ENCODE data around the gene PLIN5.

PLIN5 gene

DNA sequence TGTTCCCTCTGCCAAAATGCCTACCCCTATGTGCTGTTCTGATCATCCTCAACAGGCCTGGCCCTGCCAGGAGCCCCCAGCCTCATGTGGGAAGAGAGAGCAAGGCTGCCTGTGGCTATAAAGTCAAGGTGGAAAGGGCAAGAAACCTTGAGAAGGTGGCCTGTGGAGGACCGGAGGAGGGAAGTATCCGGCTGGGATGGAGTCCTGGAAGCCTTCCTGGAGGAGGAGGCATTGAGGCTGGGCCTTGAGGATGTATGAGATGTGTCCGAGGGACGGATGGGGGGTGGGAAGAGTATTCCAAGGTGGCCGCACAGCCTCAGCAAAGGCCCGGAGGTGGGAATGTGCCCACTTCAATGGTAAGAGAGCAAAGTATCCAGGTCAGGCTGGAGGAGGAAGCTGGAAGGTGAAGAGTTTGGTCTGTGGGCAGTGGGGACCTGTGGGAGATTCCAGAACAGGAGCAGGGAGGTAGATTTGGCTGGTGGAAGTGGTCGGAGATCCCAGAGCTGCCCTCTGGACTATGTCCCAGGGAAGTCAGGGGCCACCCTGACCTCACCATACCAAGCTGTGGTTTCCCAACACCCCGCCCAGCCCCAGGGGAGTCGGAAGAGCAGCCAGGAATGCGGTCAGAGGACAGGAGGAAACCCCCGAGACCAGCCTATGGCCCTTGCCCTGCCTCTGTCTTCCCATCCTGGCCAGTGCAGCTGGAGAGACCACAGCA lies 13.7 kb downstream of the PLIN5 start:
- DNase-seq, result no peak

DNA sequence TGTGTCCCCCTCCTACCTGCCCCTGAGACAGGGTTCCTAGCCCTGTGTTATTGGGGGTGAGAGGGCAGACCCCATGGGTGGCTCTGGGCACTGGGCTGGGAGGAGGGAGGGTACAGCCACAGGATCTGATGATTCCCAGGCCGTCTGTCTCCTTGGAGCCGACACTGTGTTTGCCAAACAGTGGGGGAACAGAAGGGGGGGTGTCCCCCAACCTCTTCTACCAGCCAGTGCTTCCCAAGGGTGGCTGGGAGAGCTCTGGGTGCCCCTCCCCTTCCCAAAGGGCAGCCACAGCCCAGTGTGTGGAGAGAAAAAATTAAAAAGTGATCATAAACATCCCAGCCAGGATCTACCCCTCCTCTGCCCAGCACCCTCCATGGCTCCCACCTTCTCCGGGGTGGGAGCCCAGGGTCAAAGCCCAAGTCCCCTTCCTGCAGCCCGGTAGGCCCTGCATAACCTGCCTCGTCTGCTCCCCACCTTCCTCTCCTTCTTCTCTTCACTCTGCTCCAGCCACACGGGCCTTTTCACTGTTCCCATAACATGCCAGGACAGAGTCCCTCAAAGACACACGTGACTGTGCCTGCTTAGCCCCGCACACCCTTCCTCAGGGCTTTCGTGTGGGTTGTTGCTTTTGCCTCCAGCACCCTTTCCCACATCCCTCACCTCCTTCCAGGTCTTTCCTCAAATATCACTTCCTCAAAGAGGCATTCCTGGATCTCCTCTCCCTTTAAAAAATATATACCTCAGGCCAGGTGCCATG lies 15.3 kb downstream of the PLIN5 start:
- DNase-seq, result no peak

DNA sequence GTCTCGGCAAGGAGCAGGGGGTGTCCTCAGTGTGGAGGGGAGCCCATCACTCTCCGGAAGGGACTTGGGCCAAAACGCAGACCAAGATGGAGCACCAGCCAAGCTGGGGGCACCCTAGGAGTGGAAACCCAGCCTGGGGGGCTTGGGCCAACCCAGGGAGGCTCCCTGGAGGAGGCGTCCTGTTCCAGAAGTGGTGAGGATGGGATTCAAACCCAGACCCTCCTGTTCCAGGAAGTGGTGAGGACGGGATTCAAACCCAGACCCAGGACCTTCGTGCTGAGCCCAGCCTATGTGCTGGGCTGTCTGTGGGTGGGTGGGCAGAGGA lies 15.9 kb downstream of the PLIN5 start:
- DNase-seq, result no peak

DNA sequence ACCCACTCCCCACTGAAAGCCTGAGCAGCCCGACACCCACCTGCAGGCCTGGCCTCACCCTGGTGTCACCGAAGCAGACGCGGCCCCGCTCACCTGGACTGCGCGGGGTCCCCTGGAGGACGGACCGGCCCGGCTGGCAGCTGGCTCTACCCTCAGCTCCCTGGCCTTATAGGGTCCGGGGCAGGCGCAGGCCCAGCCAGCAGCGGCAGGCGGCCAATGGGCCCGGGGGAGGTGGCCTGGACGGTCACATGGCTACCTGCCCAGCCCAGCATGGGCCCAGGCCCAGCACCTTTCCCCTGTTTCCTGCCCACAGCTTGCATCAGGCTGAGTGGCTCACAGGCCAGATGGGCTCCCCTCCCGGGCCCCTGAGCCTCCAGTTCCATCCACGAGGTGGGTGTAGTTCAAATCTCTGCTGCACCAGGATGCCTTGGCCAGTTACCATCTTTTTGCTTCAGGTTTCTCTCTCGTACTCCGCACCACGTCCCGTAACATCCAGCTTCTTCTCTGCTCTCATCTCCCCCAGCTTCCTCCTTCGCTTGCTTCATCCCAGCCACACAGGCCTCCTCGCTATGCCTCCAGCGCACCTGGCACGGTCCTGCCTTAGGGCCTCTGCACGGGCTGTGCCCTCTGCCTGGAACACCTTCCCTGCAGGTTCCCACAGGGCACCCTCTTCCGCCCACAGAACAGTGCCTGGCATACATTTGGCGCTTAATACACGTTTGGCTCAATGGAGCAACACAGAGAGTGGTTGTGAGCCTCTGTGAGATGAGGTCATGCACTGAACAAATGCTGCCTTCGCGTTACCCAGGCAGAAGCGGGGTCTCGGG lies 16.5 kb downstream of the PLIN5 start, which contains the start of gene PLIN4:
PLIN4 (minus strand) TSS at position 142 of the 827 bp plus-strand sequence. CDS start 214 bp downstream, outside the sequence.
- no peak for DNase-seq

DNA sequence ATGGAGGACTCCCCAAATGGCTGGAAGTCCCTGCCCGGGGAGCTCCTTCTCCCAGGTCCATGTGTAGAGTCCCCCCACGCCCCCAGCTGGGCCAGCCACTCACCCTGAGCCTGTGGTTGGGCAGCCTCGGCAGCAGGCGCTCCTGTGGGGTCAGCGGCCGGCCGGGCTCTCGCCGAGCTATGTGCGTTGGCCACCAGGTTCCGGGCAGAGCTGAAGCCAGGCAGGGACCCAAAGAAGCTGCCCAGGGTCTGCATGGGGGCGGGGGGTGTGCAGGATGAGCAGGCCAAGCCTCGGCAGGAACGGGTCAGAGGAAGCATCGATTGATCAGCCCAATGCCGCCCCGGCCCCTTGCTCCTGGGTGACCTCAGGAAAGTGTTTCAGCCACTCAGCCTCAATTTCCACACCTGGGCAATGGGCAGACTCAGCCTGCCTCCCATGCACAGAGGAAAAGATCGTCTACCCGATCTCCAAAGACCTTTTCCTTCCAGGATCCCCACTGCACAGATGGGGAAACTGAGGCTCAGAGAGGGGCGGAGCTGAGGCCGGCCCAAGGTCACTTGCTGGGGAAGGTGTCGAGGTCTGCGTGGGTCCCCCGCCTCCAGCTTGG lies 17.5 kb downstream of the PLIN5 start:
- DNase-seq, result no peak

DNA sequence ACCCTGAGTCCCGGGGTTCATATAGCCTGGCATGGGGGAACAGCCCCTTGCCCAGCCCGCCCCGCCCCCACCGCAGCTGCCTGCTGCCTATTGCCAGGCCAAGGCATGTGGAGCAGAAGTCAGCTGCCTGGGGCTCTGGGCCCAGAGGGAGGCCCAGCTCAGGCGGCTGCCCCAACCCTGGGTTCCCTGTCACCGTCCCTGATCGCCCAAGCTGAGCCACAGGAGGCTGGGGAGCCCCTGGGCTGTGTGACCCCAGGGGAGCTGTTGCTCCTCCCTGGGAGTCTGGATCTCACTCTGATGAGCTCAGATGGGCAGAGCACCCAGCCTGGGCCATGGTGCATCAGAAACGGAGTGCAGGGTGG lies 18.1 kb downstream of the PLIN5 start:
- no peak for DNase-seq

DNA sequence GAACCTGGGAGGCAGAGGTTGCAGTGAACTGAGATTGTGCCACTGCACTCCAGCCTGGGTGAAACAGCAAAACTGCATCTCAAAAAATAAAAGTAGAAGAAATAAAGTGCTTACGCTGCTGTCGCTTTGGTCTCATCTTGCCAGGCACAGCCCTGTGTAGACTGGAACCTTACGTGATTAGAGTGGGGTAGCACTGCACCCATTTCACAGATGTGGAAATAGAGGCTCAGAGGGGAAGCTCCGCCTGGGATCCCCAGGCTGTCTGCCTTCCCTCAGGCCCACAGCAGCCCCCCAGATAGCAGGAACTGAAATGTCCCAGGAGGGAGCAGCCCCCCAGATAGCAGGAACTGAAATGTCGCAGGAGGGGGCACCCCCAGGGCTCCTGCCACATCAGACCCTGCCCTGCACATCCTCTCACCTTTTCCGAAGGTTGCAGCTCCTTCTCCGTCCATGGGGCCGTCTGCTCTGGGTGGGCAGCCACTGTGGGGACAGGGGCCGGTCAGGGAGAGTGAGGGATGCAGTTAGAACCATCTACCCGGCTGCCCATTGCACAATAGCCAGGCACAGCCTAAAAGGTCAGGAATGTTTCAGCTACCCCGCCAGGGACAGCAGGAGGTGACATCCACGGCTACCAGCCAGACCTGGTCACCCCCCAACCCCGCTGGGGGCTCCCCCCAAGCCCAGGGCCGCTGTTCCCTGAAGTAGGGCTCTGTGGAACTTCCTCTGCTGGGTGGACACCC lies 18.7 kb downstream of the PLIN5 start:
- no peak for DNase-seq

DNA sequence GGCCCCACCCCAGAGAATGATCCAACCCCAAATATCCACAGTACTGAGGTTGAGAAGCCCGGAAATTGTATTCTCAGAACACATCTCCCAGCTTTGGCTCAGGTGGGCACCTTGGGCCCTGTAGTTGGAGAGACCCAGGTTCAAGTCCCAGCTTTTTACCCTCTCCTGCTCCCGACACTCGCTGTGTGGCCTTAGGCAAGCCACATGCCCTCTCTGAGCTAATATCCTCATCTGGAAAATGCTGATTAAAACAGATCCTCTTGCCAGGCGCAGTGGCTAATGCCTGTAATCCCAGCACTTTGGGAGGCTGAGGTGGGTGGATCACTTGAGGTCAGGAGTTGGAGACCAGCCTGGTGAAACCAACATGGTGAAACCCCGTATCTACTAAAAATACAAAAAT lies 19.3 kb downstream of the PLIN5 start:
- DNase-seq, result no peak

DNA sequence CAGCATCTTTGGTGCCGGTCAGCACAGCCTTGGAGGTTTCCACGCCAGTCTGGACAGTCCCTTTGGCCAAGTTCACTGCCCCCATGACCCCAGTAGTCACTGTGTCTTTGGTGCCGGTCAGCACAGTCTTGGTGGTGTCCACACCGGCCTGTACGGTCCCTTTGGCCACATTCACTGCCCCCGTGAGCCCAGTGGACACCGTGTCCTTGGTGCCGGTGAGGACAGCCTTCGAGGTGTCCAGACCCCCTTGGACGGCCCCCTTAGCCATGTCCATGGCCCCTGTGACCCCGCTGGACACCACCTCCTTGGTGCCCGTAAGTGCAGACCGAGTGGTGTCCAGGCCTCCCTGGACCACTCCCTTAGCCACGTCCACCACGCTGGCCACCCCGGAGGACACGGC lies 21.8 kb downstream of the PLIN5 start:
- no peak for DNase-seq

DNA sequence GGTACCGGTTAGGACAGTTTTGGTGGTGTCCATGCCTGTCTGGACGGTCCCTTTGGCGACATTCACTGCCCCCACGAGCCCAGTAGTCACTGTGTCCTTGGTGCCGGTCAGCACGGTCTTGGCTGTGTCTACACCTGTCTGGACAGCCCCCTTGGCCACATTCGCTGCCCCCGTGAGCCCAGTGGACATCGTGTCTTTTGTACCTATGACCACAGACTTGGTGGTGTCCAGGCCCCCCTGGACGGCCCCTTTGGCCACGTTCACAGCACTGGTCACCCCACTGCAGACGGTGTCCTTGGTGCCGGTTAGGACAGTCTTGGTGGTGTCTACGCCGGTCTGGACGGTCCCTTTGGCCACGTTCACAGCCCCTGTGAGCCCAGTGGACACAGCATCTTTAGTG lies 23.0 kb downstream of the PLIN5 start:
- no peak for DNase-seq

DNA sequence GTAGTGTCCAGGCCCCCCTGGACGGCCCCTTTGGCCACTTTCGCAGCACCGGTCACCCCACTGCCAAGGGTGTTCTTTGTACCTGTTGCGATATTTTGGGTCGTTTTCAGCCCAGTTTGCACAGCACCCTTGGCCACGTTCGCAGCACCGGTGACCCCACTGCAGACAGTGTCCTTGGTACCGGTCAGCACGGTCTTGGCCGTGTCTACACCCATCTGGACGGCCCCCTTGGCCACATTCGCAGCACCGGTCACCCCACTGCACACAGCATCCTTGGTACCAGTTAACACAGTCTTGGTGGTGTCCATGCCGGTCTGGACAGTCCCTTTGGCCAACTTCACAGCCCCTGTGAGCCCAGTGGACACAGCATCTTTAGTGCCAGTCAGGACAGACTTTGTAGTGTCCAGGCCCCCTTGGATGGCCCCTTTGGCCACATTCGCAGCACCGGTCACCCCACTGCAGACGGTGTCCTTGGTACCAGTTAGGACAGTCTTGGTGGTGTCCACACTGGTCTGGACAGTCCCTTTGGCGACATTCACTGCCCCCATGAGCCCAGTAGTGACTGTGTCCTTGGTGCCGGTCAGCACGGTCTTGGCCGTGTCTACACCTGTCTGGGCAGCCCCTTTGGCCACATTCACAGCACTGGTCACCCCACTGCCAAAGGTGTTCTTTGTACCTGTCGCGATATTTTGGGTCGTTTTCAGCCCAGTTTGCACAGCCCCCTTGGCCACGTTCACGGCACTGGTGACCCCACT lies 23.5 kb downstream of the PLIN5 start:
- no peak for DNase-seq

DNA sequence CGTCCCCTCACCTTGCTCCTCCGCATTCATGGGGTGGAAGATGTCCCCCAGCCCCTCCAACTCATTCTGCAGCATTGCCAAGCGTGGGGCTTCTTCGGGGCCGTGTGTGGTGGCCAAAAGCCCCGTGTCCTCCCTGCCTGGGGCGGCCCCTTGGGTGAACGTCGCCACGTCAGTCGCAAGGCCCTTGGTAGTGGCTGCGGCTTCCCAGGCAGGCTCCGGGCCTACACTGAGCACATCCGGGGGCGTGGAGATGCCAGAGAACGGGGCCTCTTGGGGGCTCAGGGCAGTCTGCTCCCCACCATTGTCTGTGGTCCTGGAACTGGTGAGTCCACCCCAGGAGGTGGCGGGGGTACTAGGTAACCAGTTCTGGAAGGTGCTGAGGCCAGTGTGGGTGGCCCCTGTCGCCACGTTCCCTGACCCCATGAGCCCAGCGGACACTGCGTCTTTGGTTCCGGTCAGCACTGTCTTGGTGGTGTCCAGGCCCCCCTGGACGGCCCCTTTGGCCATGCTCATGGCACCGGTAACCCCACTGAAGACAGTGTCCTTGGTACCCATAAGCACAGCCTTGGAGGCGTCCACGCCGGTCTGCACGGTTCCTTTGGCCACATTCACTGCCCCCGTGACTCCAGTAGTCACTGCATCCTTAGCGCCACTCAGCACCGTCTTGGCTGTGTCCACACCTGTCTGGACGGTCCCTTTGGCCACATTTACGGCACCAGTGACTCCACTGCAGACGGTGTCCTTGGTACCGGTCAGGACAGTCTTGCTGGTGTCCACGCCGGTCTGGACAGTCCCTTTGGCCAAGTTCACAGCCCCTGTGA lies 24.4 kb downstream of the PLIN5 start:
- no peak for DNase-seq

DNA sequence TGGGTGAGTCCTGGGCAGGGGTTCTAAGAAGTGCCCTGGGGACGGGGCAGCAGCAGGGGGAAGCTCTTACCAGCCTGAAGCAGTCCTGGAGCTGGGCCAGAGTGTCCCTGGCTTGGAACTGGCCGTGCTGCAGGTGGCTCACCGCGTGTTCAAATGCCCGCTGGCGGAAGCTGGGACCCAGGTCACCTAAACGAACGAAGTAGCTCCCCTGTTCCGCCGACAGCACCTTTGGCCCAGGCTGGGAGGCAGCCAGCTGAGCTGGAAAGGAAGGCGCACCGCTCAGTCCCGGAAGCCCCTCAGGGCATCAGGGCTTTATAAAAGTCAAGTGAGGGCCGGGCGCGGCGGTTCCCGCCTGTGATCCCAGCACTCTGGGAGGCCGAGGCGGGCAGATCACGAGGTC lies 26.3 kb downstream of the PLIN5 start:
- DNase-seq, result no peak

DNA sequence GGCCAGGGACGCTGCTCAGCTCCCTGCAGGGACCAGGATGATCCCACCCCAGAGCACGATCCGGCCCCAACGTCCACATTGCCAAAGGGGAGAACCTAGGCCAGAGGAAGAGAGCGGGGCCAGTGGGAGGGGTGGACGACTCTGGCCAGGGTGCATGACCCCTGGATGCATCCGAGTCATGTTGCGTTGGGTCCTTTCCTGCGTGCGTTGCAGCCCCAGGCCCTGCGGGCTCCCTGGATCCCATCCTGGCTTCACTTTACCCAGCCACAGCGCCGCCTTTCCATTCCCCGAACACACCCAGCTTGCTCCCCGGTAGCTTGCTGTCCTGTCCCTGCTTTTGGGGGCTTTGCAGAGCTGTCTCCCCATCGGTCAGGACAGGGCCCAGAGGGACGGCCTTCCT lies 27.2 kb downstream of the PLIN5 start:
- DNase-seq, result no peak

DNA sequence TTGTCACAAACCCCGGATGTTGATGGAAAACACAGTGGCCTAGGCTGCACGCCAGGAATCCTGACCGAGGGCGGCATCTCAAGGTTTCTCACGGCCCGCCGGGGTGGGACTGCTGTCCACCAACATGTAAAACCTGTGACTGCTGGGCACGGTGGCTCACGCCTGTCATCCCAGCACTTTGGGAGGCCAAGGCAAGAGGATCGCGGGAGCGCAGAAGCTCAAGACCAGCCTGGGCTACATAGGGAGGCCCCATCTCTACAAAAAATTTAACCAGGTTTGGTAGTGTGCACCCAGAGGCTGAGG lies 27.9 kb downstream of the PLIN5 start:
- DNase-seq, result no peak

DNA sequence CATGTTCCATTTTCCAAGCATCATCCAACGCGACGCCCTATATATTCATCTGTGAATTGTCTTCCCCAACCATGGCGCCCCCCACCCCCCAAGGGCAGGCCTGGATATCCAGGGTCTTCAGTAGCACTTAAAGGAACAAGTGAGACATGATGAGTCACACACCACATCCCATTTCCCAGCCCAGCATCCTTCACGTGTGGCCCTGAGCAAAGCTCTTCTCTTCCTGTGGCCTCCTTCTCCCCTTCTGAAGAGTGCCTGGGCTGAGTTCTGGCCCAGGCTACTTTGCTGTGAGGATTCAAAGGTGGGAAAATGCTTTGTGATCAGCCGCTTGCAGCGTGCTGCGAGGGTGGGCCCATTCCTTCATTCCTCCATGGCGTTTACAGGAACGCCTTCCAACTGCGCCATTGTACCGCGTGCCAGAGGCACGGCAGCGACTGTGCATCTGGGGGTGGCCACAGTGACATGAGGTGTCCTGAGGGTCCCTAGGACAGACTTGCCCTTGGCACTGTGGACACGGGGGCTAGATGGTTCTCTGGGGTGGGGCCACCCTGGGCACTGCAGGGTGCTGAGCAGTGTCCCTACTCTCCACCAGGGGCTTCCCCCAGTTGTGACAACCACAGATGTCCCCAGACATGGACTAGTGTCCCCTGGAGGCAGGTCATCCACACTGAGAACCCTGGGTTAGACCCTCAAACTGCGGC lies 28.4 kb downstream of the PLIN5 start:
- no peak for DNase-seq

DNA sequence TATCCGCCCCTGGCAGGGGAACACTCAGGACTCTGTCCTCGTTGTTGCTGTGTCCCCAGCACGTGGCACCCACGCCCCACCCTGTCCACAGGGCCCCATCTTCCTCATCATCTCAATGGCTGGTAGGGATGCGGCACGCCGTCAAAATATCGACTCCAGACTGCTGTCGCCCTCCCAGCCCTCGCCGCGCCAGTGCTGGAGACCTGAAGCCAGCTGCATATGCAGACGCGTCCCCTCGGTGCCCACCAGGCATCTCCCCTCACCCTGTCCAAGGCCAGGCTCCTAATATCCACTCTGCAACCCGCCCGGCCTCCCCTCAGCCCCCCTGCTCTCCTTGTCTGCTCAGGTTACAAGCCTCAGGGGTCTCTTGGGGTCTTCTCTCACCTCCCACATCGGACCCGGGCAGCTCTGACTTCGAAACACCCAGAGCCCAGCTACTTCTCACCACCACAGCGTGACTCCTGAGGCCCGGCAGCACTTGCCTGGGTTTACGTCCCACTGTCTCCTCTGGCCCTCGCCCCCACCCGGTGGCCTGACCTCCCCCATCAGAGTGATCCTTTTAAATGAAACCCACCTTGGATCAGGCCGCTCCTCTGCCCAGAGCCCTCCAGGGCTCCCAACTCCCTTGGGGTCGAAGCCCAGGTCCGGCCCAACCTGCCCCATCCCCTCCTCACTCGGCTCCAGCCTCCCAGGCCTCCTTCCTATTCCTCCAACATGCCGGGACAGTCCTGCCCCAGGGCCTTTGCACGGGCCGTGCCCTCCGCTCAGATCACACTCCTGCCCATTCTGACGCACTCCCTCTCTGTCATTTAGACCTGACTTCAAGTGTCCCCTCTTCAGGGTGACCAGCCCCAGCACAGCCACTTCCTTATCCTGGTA lies 29.2 kb downstream of the PLIN5 start:
- DNase-seq, result no peak

DNA sequence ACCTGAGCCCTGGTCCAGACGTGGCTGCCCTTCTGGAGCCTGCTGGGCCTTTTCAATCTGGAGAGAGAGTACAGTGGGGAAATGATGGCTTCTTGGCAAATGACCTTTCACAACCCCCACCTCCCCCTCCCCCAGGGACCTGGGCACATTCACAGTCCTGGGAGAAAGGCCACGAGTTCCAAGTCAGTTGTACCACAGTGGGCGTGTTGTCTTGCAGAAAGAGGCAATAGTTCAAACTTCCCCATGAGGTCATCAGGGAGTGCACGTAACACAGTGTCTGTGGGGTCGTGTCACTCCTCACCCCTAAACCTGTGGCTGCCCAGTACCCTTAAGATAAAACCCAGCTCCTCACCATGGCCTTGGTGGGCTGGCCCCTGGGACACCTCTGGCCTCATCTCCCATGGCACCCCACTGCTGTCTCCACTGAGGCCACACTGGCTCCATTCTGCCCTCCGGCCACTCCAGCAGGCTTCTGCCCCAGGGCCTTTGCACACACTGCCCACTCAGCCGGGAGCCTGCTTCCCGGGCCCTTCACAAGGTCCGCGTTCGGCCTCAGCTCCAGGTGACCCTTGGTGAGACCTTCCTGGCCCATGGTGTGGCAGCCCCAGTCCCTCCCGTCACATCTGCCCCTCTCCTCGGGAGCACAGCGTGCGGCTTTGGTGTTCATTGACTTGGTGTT lies 30.0 kb downstream of the PLIN5 start:
- no peak for DNase-seq

DNA sequence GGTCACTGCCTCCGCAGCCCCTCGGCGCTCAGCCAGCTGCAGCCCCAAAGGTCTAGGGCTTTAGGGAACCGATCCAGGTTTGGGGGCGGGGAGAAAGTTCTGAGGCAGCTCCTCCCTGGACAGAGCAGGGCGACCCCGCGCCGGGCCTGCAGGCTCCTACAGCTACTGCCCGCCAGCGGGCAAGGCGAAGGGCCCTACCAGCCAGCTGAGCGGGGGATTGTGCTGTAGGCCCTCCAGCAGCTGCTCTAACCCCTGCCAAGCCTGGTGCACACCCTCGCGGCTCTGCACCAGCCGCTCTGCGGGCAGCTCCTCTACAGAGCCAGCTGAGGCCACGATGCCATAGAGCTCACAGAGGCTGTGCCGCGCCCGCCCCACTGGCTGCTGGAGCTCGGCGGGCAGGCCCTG lies 30.7 kb downstream of the PLIN5 start:
- no peak for DNase-seq
